ENCODE results near the gene ACTA2.
"Not testable (repeated sequence)": the region's sequence is repeated elsewhere in the genome, so short reads cannot be mapped to it uniquely, and the experiment has no call there.

- not testable (repeated sequence) for TF ChIP-seq CTCF, POLR2A, EP300, POLR2AphosphoS5 (IDR thresholded peaks at IDR 0.05)
Observed at GRCh38 chr10:88932029-88932428, 20.5 kb downstream of the ACTA2 start.
